HG02970 (cell line): ENCODE results near the gene KCNMB1.

Experiments
- ATAC-seq: cut with Tn5 transposase; IDR thresholded peaks from one replicate; pipeline ENCODE4 v1.9.1; 2021; ENCODE audit warnings: mild to moderate bottlenecking, moderate library complexity, moderate number of reproducible peaks; ENCODE audit not compliant: unreplicated experiment, low FRiP score

KCNMB1 gene

GRCh38 chr5:170347022-170347567, 42.1 kb downstream of the KCNMB1 start:
- ATAC-seq, result no peak

- no peak for ATAC-seq
Measured at GRCh38 chr5:170345971-170346370, 43.2 kb downstream of the KCNMB1 start.

- no peak for ATAC-seq
Measured at GRCh38 chr5:170343177-170343576, 46.0 kb downstream of the KCNMB1 start.

GRCh38 chr5:170342153-170342725, 46.9 kb downstream of the KCNMB1 start:
- no peak for ATAC-seq

GRCh38 chr5:170341545-170341944, 47.6 kb downstream of the KCNMB1 start:
- ATAC-seq, result no peak

GRCh38 chr5:170339780-170340167, 49.4 kb downstream of the KCNMB1 start:
- no peak for ATAC-seq

- ATAC-seq, result no peak
Measured at GRCh38 chr5:170338933-170339779, 50.0 kb downstream of the KCNMB1 start.

GRCh38 chr5:170338291-170338690, 50.9 kb downstream of the KCNMB1 start:
- ATAC-seq, result no peak

GRCh38 chr5:170337045-170337733, 52.0 kb downstream of the KCNMB1 start:
- ATAC-seq, result no peak

GRCh38 chr5:170336065-170336464, 53.1 kb downstream of the KCNMB1 start:
- ATAC-seq, result no peak

- ATAC-seq, result no peak
Measured at GRCh38 chr5:170334626-170335025, 54.5 kb downstream of the KCNMB1 start.

- ATAC-seq, result no peak
Measured at GRCh38 chr5:170333161-170333910, 55.8 kb downstream of the KCNMB1 start.

GRCh38 chr5:170332058-170332457, 57.1 kb downstream of the KCNMB1 start:
- no peak for ATAC-seq

GRCh38 chr5:170330568-170331054, 58.6 kb downstream of the KCNMB1 start:
- no peak for ATAC-seq

GRCh38 chr5:170329524-170329923, 59.6 kb downstream of the KCNMB1 start:
- ATAC-seq, result no peak

GRCh38 chr5:170327829-170328228, 61.3 kb downstream of the KCNMB1 start:
- ATAC-seq, result no peak

- no peak for ATAC-seq
Measured at GRCh38 chr5:170327168-170327567, 62.0 kb downstream of the KCNMB1 start.
